MM.1S (cell line): ENCODE measurements around the gene CIZ1.

Source experiments
- DNase-seq: peaks from one replicate; pipeline ENCODE4 v3.0.0-alpha.2; 2015
- H2AFZ ChIP-seq: fragments of 300-600 bp; sonication (generic); 2 replicates; pipeline ENCODE4 v1.6.0; 2016; ENCODE audit warnings: antibody characterized with exemption, low read length
- H3F3A ChIP-seq: fragments of 300-600 bp; sonication (generic); 2 replicates; pipeline ENCODE4 v1.6.1; 2016; ENCODE audit warnings: mild to moderate bottlenecking, antibody characterized with exemption, low read length, moderate library complexity, mixed read lengths; ENCODE audit not compliant: insufficient read depth
- H3K27ac ChIP-seq: fragments of 300-600 bp; sonication (generic); 2 replicates; pipeline ENCODE4 v1.5.1; 2016; ENCODE audit warnings: mild to moderate bottlenecking, low read length
- H3K27me3 ChIP-seq: fragments of 300-600 bp; sonication (generic); replicated peaks from 2 replicates; pipeline ENCODE4 v1.6.0; 2016; ENCODE audit warnings: low read length; ENCODE audit not compliant: insufficient read depth
- H3K36me3 ChIP-seq: fragments of 300-600 bp; sonication (generic); replicated peaks from 2 replicates; pipeline ENCODE4 v1.6.1; 2016; ENCODE audit warnings: mild to moderate bottlenecking, low read length, mixed read lengths; ENCODE audit not compliant: insufficient read depth
- H3K4me1 ChIP-seq: fragments of 300-600 bp; sonication (generic); 2 replicates; pipeline ENCODE4 v1.6.1; 2016; ENCODE audit warnings: low read length, mixed read lengths
- H3K4me2 ChIP-seq: fragments of 300-600 bp; sonication (generic); 2 replicates; pipeline ENCODE4 v1.6.0; 2016; ENCODE audit warnings: low read depth, low read length
- H3K4me3 ChIP-seq: fragments of 300-600 bp; sonication (generic); 2 replicates; pipeline ENCODE4 v1.5.1; 2016; ENCODE audit warnings: low read length, mixed read lengths
- H3K79me2 ChIP-seq: fragments of 300-600 bp; sonication (generic); 2 replicates; pipeline ENCODE4 v1.6.1; 2016; ENCODE audit warnings: mixed run types, low read length, mixed read lengths
- H3K9ac ChIP-seq: fragments of 300-600 bp; sonication (generic); 2 replicates; pipeline ENCODE4 v1.6.1; 2016; ENCODE audit warnings: low read length, mixed read lengths
- H3K9me2 ChIP-seq: fragments of 300-600 bp; sonication (generic); replicated peaks from 2 replicates; pipeline ENCODE4 v1.6.1; 2016; ENCODE audit warnings: mild to moderate bottlenecking, low read length, mixed read lengths; ENCODE audit not compliant: insufficient read depth
- H3K9me3 ChIP-seq: fragments of 300-600 bp; sonication (generic); replicated peaks from 2 replicates; pipeline ENCODE4 v1.6.1; 2016; ENCODE audit warnings: mild to moderate bottlenecking, low read length, mixed read lengths; ENCODE audit not compliant: insufficient read depth
- H4K20me1 ChIP-seq: fragments of 300-600 bp; sonication (generic); 2 replicates; pipeline ENCODE4 v1.6.1; 2016; ENCODE audit warnings: mild to moderate bottlenecking, low read length, moderate library complexity, mixed read lengths; ENCODE audit not compliant: insufficient read depth
- CTCF ChIP-seq: fragments of 300-600 bp; sonication (generic); IDR thresholded peaks from 2 replicates; pipeline ENCODE4 v1.5.1; 2016; ENCODE audit warnings: antibody characterized with exemption, low read length, mixed read lengths
- EZH2 ChIP-seq: fragments of 300-600 bp; sonication (generic); optimal IDR thresholded peaks from 2 replicates; pipeline ENCODE3; 2017; ENCODE audit warnings: low read depth, mild to moderate bottlenecking, antibody characterized with exemption, low read length, mixed read lengths
- EZH2phosphoT487 ChIP-seq: fragments of 300-600 bp; sonication (generic); IDR thresholded peaks from 2 replicates; pipeline ENCODE4 v1.6.1; 2018; ENCODE audit warnings: antibody characterized with exemption, low read length

The CIZ1 gene

GRCh38 chr9:128203024-128203706 lies 11.8 kb upstream of the CIZ1 start, which contains the start of gene DNM1:
Gene DNM1 (plus strand): TSS chr9:128203379. CDS start chr9:128203471, 92 bp downstream.
- no peaks in the 10 kb centered on the region for H3K9me2 ChIP-seq
- H2AFZ ChIP-seq: peak within 1 kb of the TSS; percentile 43; the same call in 1 of the 2 replicates
- H3K36me3 ChIP-seq: no peaks in the 10 kb centered on the region
- H3K27me3 ChIP-seq: peaks cover 30% of the 10 kb centered on the region
- H3K4me3 ChIP-seq: peak within 1 kb of the TSS; percentile 61
- H3K4me2 ChIP-seq: peak within 1 kb of the TSS; percentile 94
- H3K4me1 ChIP-seq: 0 out of 2 replicates have a peak, but pooled peaks cover 3% of the 10 kb centered on the region
- no peaks in the 10 kb centered on the region for H3F3A ChIP-seq
- TF ChIP-seq CTCF (peak; percentile 58), EZH2phosphoT487 (no peak), EZH2 (no peak)
- H3K9me3 ChIP-seq: no peaks in the 10 kb centered on the region
- H3K79me2 ChIP-seq: no peaks in the 10 kb centered on the region
- H3K27ac ChIP-seq: no peak within 1 kb of the TSS
- H4K20me1 ChIP-seq: no peaks in the 10 kb centered on the region
- no peak within 1 kb of the TSS for H3K9ac ChIP-seq
- DNase-seq: peak; percentile 67

DNA sequence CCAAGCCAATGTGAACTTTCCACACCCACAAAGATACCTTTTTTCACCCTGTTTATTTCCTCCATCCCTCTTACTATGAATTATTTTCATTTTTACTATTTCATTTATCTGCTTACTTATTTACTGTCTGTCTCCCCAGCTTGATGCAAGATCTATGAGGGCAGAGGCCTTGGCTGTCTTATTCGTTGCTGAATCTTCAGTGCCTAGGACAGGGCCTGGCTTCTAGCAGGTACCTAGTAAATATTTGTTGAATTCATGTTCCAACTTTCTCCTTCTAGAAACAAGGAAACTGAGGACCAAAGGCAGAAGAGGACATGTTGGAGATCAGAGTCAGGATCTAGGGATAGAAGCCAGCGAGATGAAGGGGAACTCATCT lies 11.3 kb upstream of the CIZ1 start:
- no peak for DNase-seq
- H3F3A ChIP-seq: no peaks in the 10 kb centered on the region
- no peak overlapping the region for H3K4me3 ChIP-seq
- peak overlapping the region; percentile 46; the same call in 1 of the 2 replicates for H3K4me2 ChIP-seq
- TF ChIP-seq CTCF (no peak), EZH2 (no peak), EZH2phosphoT487 (no peak)
- H3K9ac ChIP-seq: no peak overlapping the region
- H3K9me3 ChIP-seq: no peaks in the 10 kb centered on the region
- no peaks in the 10 kb centered on the region for H3K9me2 ChIP-seq
- H3K36me3 ChIP-seq: no peaks in the 10 kb centered on the region
- peak overlapping the region; percentile 43; the same call in 1 of the 2 replicates for H2AFZ ChIP-seq
- H3K27ac ChIP-seq: no peak overlapping the region
- H3K79me2 ChIP-seq: no peaks in the 10 kb centered on the region
- H4K20me1 ChIP-seq: no peaks in the 10 kb centered on the region
- H3K4me1 ChIP-seq: 0 out of 2 replicates have a peak, but pooled peaks cover 3% of the 10 kb centered on the region
- peaks cover 30% of the 10 kb centered on the region for H3K27me3 ChIP-seq

GRCh38 chr9:128201441-128202369 lies 10.3 kb upstream of the CIZ1 start:
- H3K27me3 ChIP-seq: peaks cover 26% of the 10 kb centered on the region
- no peaks in the 10 kb centered on the region for H4K20me1 ChIP-seq
- 0 out of 2 replicates have a peak, but pooled peaks cover 3% of the 10 kb centered on the region for H3K4me1 ChIP-seq
- no peak for DNase-seq
- TF ChIP-seq EZH2: no peak
- TF ChIP-seq CTCF: no peak
- TF ChIP-seq EZH2phosphoT487: no peak
- H3K36me3 ChIP-seq: no peaks in the 10 kb centered on the region
- no peak overlapping the region for H3K9ac ChIP-seq
- no peak overlapping the region for H3K4me3 ChIP-seq
- no peaks in the 10 kb centered on the region for H3K79me2 ChIP-seq
- no peaks in the 10 kb centered on the region for H3F3A ChIP-seq
- H3K9me2 ChIP-seq: no peaks in the 10 kb centered on the region
- H3K4me2 ChIP-seq: no peak overlapping the region
- H3K27ac ChIP-seq: no peak overlapping the region
- no peak overlapping the region for H2AFZ ChIP-seq
- H3K9me3 ChIP-seq: no peaks in the 10 kb centered on the region
